Measurements from ENCODE around the gene SPG21.
A peak's percentile ranks its signal among the peaks of the same experiment; 100 is the strongest.

Gene SPG21

GRCh38 chr15:64942356-64942755 is 47.4 kb downstream of the SPG21 start:
- no peak for DNase-seq (ENCODE audit: low spot score)

GRCh38 chr15:64938192-64938591 is 51.5 kb downstream of the SPG21 start:
- TF ChIP-seq CTCF (IDR thresholded peaks at IDR 0.05; ENCODE audit: extremely low read depth, missing control alignments) = no peak
- DNase-seq (ENCODE audit: low spot score) = no peak

More at GRCh38 chr15:64942356-64942755, 47.4 kb downstream of the SPG21 start:
- TF ChIP-seq CTCF (IDR thresholded peaks at IDR 0.05; ENCODE audit: extremely low read depth, missing control alignments) = no peak

GRCh38 chr15:64934023-64934422 is 55.7 kb downstream of the SPG21 start:
- DNase-seq (ENCODE audit: low spot score) = no peak
- TF ChIP-seq CTCF (IDR thresholded peaks at IDR 0.05; ENCODE audit: extremely low read depth, missing control alignments) = no peak

DNA sequence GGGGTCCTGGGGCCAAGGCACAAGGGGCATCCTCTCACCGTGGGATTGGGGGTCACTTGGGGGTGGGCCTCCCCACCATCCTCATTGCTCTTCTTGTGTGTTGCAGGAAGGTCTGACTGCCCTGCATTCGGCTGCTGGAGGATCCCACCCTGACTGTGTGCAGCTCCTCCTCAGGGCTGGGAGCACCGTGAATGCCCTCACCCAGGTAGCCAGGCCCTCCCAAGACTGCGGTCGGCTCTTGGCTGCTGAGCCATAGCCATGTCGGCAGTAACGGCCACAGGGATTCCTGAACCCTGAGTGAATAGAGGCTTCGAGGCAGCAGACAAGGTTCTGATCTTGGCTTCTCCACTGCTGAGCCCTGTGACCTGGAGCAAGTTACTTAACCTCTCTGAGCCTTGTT is 58.3 kb downstream of the SPG21 start:
- DNase-seq (ENCODE audit: low spot score) = no peak
- no peak for TF ChIP-seq CTCF (IDR thresholded peaks at IDR 0.05; ENCODE audit: extremely low read depth, missing control alignments)

DNA sequence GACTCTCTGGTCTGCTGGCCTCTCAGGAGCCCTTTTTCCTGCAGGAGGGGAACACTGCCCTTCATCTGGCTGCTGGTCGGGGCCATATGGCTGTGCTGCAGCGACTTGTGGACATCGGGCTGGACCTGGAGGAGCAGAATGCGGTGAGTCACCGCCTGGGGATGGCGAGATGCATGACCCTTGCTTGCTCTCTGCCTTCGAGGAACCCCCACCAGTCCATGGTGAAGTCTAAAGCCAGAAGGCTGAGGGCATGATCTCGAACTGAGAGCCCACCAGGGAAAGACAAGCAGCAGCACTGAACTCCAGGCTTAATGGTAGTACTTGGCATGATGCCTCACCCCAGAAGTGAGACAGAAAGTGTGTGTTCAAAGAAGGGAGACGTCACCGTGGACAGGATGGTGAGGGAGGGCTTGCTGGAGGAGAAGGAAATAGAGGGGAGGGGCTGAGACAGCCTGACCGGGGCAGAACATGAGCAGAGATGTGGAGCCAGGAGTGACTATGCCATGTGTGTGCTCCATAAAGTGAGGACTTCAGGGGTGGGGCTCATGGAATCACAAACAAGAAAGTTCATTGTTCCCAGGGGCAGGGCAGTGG is 58.8 kb downstream of the SPG21 start:
- TF ChIP-seq CTCF (IDR thresholded peaks at IDR 0.05; ENCODE audit: extremely low read depth, missing control alignments) = no peak
- DNase-seq (ENCODE audit: low spot score) = no peak

DNA sequence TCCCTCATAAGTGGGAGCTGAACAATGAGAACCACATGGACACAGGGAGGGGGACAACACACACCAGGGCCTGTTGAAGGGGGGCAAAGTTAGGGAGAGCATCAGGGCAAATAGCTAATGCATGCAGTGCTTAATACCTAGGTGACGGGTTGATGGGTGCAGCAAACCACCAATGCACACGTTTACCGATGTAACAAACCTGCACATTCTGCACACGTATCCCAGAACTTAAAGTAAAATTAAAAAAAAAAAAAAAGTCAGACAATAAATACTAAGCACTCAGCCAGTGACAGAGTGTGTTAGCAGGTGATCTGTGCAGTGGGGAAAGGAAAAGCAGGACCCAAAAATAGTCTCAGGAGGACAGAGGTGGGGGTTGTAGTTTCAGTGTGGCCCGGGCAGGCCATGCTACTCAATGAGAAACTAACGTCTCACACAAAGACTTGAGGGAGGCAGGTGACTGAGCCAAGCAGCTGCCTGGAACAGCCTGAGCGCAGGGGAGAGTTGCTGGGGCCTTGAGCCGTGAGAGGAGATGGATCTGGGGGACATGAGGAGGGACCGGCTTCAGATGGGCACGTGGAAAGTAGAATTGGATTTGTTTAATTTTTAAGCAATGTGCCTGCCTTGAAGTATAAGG is 59.6 kb downstream of the SPG21 start:
- DNase-seq (ENCODE audit: low spot score) = peak; percentile 77
- TF ChIP-seq CTCF (IDR thresholded peaks at IDR 0.05; ENCODE audit: extremely low read depth, missing control alignments) = no peak

DNA sequence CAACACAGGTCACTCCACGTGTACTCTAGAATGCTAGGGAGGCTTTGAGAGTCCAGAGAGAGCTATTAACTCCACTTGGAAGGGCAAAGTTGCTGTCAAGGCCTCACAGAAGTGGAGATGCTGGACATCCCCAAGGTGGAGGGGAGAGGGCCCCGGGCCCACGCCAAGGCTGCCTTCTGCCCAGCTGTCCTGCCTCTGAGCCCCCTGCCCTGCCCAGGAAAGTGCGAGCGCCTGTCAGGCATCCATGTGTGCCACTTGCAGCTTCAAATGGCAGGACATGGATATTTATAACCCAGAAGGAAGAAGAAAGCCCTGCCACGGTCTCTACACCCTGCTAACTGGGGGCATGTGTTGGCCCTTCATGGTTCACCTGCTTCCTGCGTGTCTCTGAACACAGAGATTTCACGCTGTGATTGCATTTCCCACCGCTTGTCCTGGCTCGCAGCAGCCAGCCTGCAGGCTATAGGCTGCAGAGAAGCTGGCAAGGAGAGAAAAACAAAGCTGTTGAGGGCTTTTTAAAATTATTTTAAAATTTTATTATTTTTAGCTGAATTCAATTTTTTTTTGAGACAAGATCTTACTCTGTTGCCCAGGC is 61.0 kb downstream of the SPG21 start:
- no peak for DNase-seq (ENCODE audit: low spot score)
- no peak for TF ChIP-seq CTCF (IDR thresholded peaks at IDR 0.05; ENCODE audit: extremely low read depth, missing control alignments)

Data from GM20000 (cell line).